Measurements from ENCODE around the gene CRB1. TPM values are rescaled to one million over a fixed set of nuclear protein-coding genes. Genes with fewer than 3 reads are reported as not detected.

CRB1 gene
- total RNA-seq, 1 experiment from 2014 or later: not detected

DNA sequence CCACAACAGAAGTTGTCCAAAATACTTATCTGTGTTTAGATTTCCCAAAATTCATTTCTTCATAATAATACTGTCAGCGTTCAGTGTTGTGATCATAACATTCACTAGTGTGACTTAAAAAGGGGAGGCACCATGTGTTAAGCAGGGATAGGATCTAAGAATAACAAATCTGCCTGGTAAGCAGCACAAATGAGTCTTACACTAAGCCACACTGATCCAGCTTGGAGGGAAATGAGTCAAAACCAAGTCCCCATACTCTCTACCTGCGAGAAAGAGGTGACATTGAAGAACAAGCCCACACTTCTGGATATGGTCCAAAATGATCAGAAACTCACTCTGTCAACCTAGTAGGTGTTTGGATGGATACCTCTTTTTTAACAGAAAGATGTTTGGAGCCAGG, 145.5 kb downstream of the CRB1 start:
- Histone ChIP-seq H3K9me3 (ENCODE audit: control insufficient read depth, insufficient read depth, low read depth, low read length) (no peaks in the 10 kb centered on the region; the same call in 1 of the 2 replicates), H3K36me3 (ENCODE audit: control insufficient read depth, insufficient read depth, low read length) (no peaks in the 10 kb centered on the region), H3K4me1 (ENCODE audit: control insufficient read depth, insufficient read depth, low read length) (no peaks in the 10 kb centered on the region), H3K27me3 (ENCODE audit: control insufficient read depth, insufficient read depth, low read length) (no peaks in the 10 kb centered on the region), H3K27ac (ENCODE audit: low read length) (no peak overlapping the region), H3K4me3 (ENCODE audit: low read depth in 2 of 2, low read length in 2 of 2) (no peak overlapping the region)
- in situ Hi-C loops (cut with HindIII; ENCODE audit: low pct_unique_long_range_greater_than_20kb, low sequenced_read_pairs): no loop called here
- intact Hi-C loops (cut with micrococcal nuclease; ENCODE audit: unreplicated experiment): no loop called here
- TF ChIP-seq, protein P1, sequence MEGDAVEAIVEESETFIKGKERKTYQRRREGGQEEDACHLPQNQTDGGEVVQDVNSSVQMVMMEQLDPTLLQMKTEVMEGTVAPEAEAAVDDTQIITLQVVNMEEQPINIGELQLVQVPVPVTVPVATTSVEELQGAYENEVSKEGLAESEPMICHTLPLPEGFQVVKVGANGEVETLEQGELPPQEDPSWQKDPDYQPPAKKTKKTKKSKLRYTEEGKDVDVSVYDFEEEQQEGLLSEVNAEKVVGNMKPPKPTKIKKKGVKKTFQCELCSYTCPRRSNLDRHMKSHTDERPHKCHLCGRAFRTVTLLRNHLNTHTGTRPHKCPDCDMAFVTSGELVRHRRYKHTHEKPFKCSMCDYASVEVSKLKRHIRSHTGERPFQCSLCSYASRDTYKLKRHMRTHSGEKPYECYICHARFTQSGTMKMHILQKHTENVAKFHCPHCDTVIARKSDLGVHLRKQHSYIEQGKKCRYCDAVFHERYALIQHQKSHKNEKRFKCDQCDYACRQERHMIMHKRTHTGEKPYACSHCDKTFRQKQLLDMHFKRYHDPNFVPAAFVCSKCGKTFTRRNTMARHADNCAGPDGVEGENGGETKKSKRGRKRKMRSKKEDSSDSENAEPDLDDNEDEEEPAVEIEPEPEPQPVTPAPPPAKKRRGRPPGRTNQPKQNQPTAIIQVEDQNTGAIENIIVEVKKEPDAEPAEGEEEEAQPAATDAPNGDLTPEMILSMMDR (IDR thresholded peaks at IDR 0.05): no peak
- TF ChIP-seq TCF7L2 (IDR thresholded peaks at IDR 0.05; ENCODE audit: low read depth, low read length): no peak
- TF ChIP-seq SIN3A (IDR thresholded peaks at IDR 0.05; ENCODE audit: borderline replicate concordance, insufficient read depth, low read depth, low read length): no peak
- TF ChIP-seq REST (IDR thresholded peaks at IDR 0.05; ENCODE audit: insufficient read depth in 1 of 2, low read depth in 2 of 2, low read length in 1 of 2): no peak
- no peak for TF ChIP-seq POLR2AphosphoS5 (IDR thresholded peaks at IDR 0.05; ENCODE audit: low read depth, low read length)
- ChIA-PET CTCF (no interaction called here), POLR2A (no interaction called here)
- ATAC-seq (no peak), DNase-seq (ENCODE audit: low read depth, low spot score) (no peak)
- no TSS peak for BruUV-seq (replicated peaks)

DNA sequence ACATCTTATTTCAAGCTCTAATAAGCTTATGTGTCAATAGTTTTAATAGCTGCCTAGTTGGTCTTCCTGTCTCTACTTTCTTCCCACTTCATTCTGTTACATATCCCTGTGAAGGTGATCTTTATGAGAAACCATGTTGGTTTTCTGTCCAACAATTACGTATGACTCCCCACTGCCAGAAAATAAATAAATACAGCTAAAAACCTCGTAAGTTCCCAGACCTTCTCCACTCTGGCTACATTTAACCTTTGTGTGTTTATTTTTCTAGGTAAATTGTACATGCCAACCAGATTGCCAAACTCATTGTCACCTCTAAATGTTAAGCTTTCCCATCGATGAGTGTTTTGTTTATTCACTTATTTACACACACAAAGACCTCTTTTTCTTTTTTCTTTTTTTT, 147.2 kb downstream of the CRB1 start:
- intact Hi-C loops (cut with micrococcal nuclease; ENCODE audit: unreplicated experiment): no loop called here
- no peak for ATAC-seq
- ChIA-PET POLR2A (no interaction called here), CTCF (no interaction called here)
- H3K4me1 ChIP-seq (ENCODE audit: control insufficient read depth, insufficient read depth, low read length): no peaks in the 10 kb centered on the region
- no peaks in the 10 kb centered on the region; the same call in 1 of the 2 replicates for H3K9me3 ChIP-seq (ENCODE audit: control insufficient read depth, insufficient read depth, low read depth, low read length)
- TF ChIP-seq POLR2AphosphoS5 (IDR thresholded peaks at IDR 0.05; ENCODE audit: low read depth, low read length) (no peak), SIN3A (IDR thresholded peaks at IDR 0.05; ENCODE audit: borderline replicate concordance, insufficient read depth, low read depth, low read length) (no peak), TCF7L2 (IDR thresholded peaks at IDR 0.05; ENCODE audit: low read depth, low read length) (no peak), REST (IDR thresholded peaks at IDR 0.05; ENCODE audit: insufficient read depth in 1 of 2, low read depth in 2 of 2, low read length in 1 of 2) (no peak)
- TF ChIP-seq, protein P1 (IDR thresholded peaks at IDR 0.05): no peak
- H3K27ac ChIP-seq (ENCODE audit: low read length): no peak overlapping the region
- H3K27me3 ChIP-seq (ENCODE audit: control insufficient read depth, insufficient read depth, low read length): no peaks in the 10 kb centered on the region
- no TSS peak for BruUV-seq (replicated peaks)
- in situ Hi-C loops (cut with HindIII; ENCODE audit: low pct_unique_long_range_greater_than_20kb, low sequenced_read_pairs): no loop called here
- no peaks in the 10 kb centered on the region for H3K36me3 ChIP-seq (ENCODE audit: control insufficient read depth, insufficient read depth, low read length)
- no peak for DNase-seq (ENCODE audit: low read depth, low spot score)
- no peak overlapping the region for H3K4me3 ChIP-seq (ENCODE audit: low read depth in 2 of 2, low read length in 2 of 2)

All from Panc1 (cell line).